Measurements from ENCODE around the gene CRYBA4. TPM values are rescaled to one million over a fixed set of nuclear protein-coding genes. Genes with fewer than 3 reads are reported as not detected.
A peak's percentile ranks its signal among the peaks of the same experiment; 100 is the strongest.

CRYBA4 gene
- total and polyA plus RNA-seq, 5 donors from 2014 or later, result 0.59 TPM; not detected in 4

DNA sequence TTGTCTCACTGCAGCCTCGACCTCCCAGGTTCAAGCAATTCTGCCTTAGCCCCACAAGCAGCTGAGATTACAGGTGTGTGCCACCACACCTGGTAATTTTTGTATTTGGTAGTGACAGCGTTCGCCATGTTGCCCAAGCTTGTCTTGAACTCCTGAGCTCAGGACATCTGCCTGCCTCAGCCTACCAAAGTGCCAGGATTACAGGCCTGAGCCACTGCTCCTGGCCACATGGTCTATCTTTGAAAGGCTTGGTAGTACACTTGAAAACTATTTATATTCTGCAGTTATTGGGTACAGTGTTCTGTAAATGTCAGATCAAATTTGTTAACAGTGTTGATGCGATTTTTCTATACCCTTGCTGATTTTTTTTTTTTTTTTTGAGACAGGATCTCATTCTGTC lies 9.5 kb downstream of the CRYBA4 start:
- no peaks in the 10 kb centered on the region for H3K36me3 ChIP-seq (ENCODE audit: control insufficient read depth, insufficient read depth, low read length)
- ATAC-seq (ENCODE audit: low read depth in 2 of 2) (no peak), DNase-seq (no peak)
- H3K4me3 Mint-ChIP-seq, result no peak overlapping the region
- no peaks in the 10 kb centered on the region for H3K36me3 Mint-ChIP-seq
- no peak overlapping the region for H3K4me3 ChIP-seq (ENCODE audit: low read depth, low read length)
- H3K27me3 Mint-ChIP-seq, result peaks cover 5% of the 10 kb centered on the region
- H3K4me1 Mint-ChIP-seq, result peaks cover 0 to 13% (median 1%) of the 10 kb centered on the region in 4 donors
- no peaks in the 10 kb centered on the region for H3K9me3 ChIP-seq (ENCODE audit: control insufficient read depth in 2 of 2, low read length in 2 of 2)
- H3K27ac Mint-ChIP-seq, result no peak overlapping the region
- H3K4me1 ChIP-seq (ENCODE audit: control insufficient read depth, insufficient read depth, low read length, poor library complexity, severe bottlenecking), result peaks cover 4% of the 10 kb centered on the region
- no peaks in the 10 kb centered on the region for H3K27me3 ChIP-seq (ENCODE audit: control insufficient read depth, insufficient read depth, low read length)
- no peak overlapping the region for H3K27ac ChIP-seq (ENCODE audit: insufficient read depth, low read length, poor library complexity, severe bottlenecking)
- peaks cover 0 to 3% (median 0%) of the 10 kb centered on the region in 7 donors for H3K9me3 Mint-ChIP-seq

GRCh38 chr22:26632422-26633155 lies 10.8 kb downstream of the CRYBA4 start:
- H3K4me1 ChIP-seq (ENCODE audit: control insufficient read depth, insufficient read depth, low read length, poor library complexity, severe bottlenecking), result peaks cover 4% of the 10 kb centered on the region
- no peaks in the 10 kb centered on the region for H3K9me3 ChIP-seq (ENCODE audit: control insufficient read depth in 2 of 2, low read length in 2 of 2)
- Mint-ChIP-seq H3K36me3 (no peaks in the 10 kb centered on the region), H3K4me3 (no peak overlapping the region), H3K9me3 (peaks cover 0 to 3% (median 0%) of the 10 kb centered on the region in 7 donors), H3K4me1 (peaks cover 0 to 9% (median 1%) of the 10 kb centered on the region in 4 donors), H3K27ac (peak overlapping the region in 1 of 3 donors; percentile 6), H3K27me3 (peaks cover under 1% of the 10 kb centered on the region)
- no peak for DNase-seq
- no peak for ATAC-seq (ENCODE audit: low read depth in 2 of 2)
- no peaks in the 10 kb centered on the region for H3K36me3 ChIP-seq (ENCODE audit: control insufficient read depth, insufficient read depth, low read length)
- H3K4me3 ChIP-seq (ENCODE audit: low read depth, low read length), result no peak overlapping the region
- H3K27me3 ChIP-seq (ENCODE audit: control insufficient read depth, insufficient read depth, low read length), result no peaks in the 10 kb centered on the region
- no peak overlapping the region for H3K27ac ChIP-seq (ENCODE audit: insufficient read depth, low read length, poor library complexity, severe bottlenecking)

DNA sequence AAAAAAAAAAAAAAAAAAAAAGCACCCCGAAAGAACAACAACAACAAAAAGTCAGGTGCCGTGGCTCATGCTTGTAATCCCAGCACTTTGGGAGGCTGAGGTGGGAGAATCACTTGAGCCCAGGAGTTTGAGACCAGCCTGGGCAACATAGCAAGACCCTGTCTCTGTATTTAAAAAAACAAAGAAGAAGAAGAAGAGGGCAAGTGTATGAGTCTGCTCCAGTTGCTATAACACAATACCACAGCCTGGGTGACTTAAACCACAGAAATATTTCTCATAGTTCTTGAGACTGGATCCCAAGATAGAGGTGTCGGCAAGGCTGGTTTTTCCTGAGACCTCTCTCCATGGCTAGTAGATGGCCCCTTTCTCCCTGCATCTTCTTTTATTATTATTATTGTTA lies 12.4 kb downstream of the CRYBA4 start:
- no peak overlapping the region for H3K27ac Mint-ChIP-seq
- H3K36me3 Mint-ChIP-seq, result no peaks in the 10 kb centered on the region
- peaks cover 0 to 3% (median 0%) of the 10 kb centered on the region in 7 donors for H3K9me3 Mint-ChIP-seq
- no peak overlapping the region for H3K27ac ChIP-seq (ENCODE audit: insufficient read depth, low read length, poor library complexity, severe bottlenecking)
- DNase-seq (no peak), ATAC-seq (ENCODE audit: low read depth in 2 of 2) (no peak)
- no peaks in the 10 kb centered on the region for H3K9me3 ChIP-seq (ENCODE audit: control insufficient read depth in 2 of 2, low read length in 2 of 2)
- H3K27me3 ChIP-seq (ENCODE audit: control insufficient read depth, insufficient read depth, low read length), result no peaks in the 10 kb centered on the region
- peaks cover 4% of the 10 kb centered on the region for H3K4me1 ChIP-seq (ENCODE audit: control insufficient read depth, insufficient read depth, low read length, poor library complexity, severe bottlenecking)
- no peaks in the 10 kb centered on the region for H3K36me3 ChIP-seq (ENCODE audit: control insufficient read depth, insufficient read depth, low read length)
- H3K4me1 Mint-ChIP-seq, result peaks cover 0 to 6% (median 0%) of the 10 kb centered on the region in 4 donors
- H3K4me3 ChIP-seq (ENCODE audit: low read depth, low read length), result no peak overlapping the region
- no peak overlapping the region for H3K4me3 Mint-ChIP-seq
- no peaks in the 10 kb centered on the region for H3K27me3 Mint-ChIP-seq

GRCh38 chr22:26635117-26635516 lies 13.4 kb downstream of the CRYBA4 start:
- Histone ChIP-seq H3K4me1 (ENCODE audit: control insufficient read depth, insufficient read depth, low read length, poor library complexity, severe bottlenecking) (peaks cover 4% of the 10 kb centered on the region), H3K36me3 (ENCODE audit: control insufficient read depth, insufficient read depth, low read length) (no peaks in the 10 kb centered on the region), H3K4me3 (ENCODE audit: low read depth, low read length) (no peak overlapping the region), H3K27ac (ENCODE audit: insufficient read depth, low read length, poor library complexity, severe bottlenecking) (no peak overlapping the region), H3K27me3 (ENCODE audit: control insufficient read depth, insufficient read depth, low read length) (no peaks in the 10 kb centered on the region), H3K9me3 (ENCODE audit: control insufficient read depth in 2 of 2, low read length in 2 of 2) (no peaks in the 10 kb centered on the region)
- H3K4me1 Mint-ChIP-seq, result peaks cover 0 to 6% (median 0%) of the 10 kb centered on the region in 4 donors
- no peak for DNase-seq
- no peaks in the 10 kb centered on the region for H3K36me3 Mint-ChIP-seq
- H3K27me3 Mint-ChIP-seq, result no peaks in the 10 kb centered on the region
- no peak overlapping the region for H3K27ac Mint-ChIP-seq
- ATAC-seq (ENCODE audit: low read depth in 2 of 2), result no peak
- peaks cover 0 to 3% (median 0%) of the 10 kb centered on the region in 7 donors for H3K9me3 Mint-ChIP-seq
- no peak overlapping the region for H3K4me3 Mint-ChIP-seq

GRCh38 chr22:26636296-26636695 lies 14.5 kb downstream of the CRYBA4 start:
- H3K27ac ChIP-seq (ENCODE audit: insufficient read depth, low read length, poor library complexity, severe bottlenecking), result no peak overlapping the region
- peak overlapping the region in 2 of 3 donors; percentile 57 to 69 for H3K27ac Mint-ChIP-seq
- H3K4me3 Mint-ChIP-seq, result no peak overlapping the region
- peaks cover 0 to 3% (median 0%) of the 10 kb centered on the region in 7 donors for H3K9me3 Mint-ChIP-seq
- peaks cover 12% of the 10 kb centered on the region for H3K4me1 ChIP-seq (ENCODE audit: control insufficient read depth, insufficient read depth, low read length, poor library complexity, severe bottlenecking)
- no peaks in the 10 kb centered on the region for H3K9me3 ChIP-seq (ENCODE audit: control insufficient read depth in 2 of 2, low read length in 2 of 2)
- H3K27me3 Mint-ChIP-seq, result no peaks in the 10 kb centered on the region
- no peaks in the 10 kb centered on the region for H3K27me3 ChIP-seq (ENCODE audit: control insufficient read depth, insufficient read depth, low read length)
- ATAC-seq (ENCODE audit: low read depth in 2 of 2) (no peak), DNase-seq (no peak)
- no peak overlapping the region for H3K4me3 ChIP-seq (ENCODE audit: low read depth, low read length)
- peaks cover 0 to 17% (median 8%) of the 10 kb centered on the region in 4 donors for H3K4me1 Mint-ChIP-seq
- H3K36me3 ChIP-seq (ENCODE audit: control insufficient read depth, insufficient read depth, low read length), result no peaks in the 10 kb centered on the region
- H3K36me3 Mint-ChIP-seq, result no peaks in the 10 kb centered on the region

- Mint-ChIP-seq H3K27me3 (no peaks in the 10 kb centered on the region), H3K4me3 (peak overlapping the region; percentile 76 to 90 (median 85)), H3K27ac (peak overlapping the region; percentile 95 to 99 (median 96)), H3K9me3 (peaks cover 0 to 1% (median 0%) of the 10 kb centered on the region in 7 donors), H3K36me3 (no peaks in the 10 kb centered on the region), H3K4me1 (peaks cover 30 to 76% (median 55%) of the 10 kb centered on the region in 4 donors)
- peaks cover 60% of the 10 kb centered on the region for H3K4me1 ChIP-seq (ENCODE audit: control insufficient read depth, insufficient read depth, low read length, poor library complexity, severe bottlenecking)
- H3K4me3 ChIP-seq (ENCODE audit: low read depth, low read length), result peak overlapping the region; percentile 61
- H3K27ac ChIP-seq (ENCODE audit: insufficient read depth, low read length, poor library complexity, severe bottlenecking), result peak overlapping the region; percentile 78
- H3K9me3 ChIP-seq (ENCODE audit: control insufficient read depth in 2 of 2, low read length in 2 of 2), result no peaks in the 10 kb centered on the region
- peak; percentile 48 to 92 (median 59) for DNase-seq
- H3K36me3 ChIP-seq (ENCODE audit: control insufficient read depth, insufficient read depth, low read length), result no peaks in the 10 kb centered on the region
- no peaks in the 10 kb centered on the region for H3K27me3 ChIP-seq (ENCODE audit: control insufficient read depth, insufficient read depth, low read length)
- ATAC-seq (ENCODE audit: low read depth in 2 of 2), result peak; percentile 81 to 85
These were observed 21.0 kb downstream of the CRYBA4 start for GRCh38 chr22:26642465-26643417.

GRCh38 chr22:26643418-26644100 lies 21.8 kb downstream of the CRYBA4 start:
- H3K36me3 Mint-ChIP-seq, result no peaks in the 10 kb centered on the region
- peak in 1 of 2 donors; percentile 11 for ATAC-seq (ENCODE audit: low read depth in 2 of 2)
- peaks cover 2% of the 10 kb centered on the region for H3K27me3 Mint-ChIP-seq
- DNase-seq, result peak in 1 of 3 donors; percentile 57
- H3K4me1 Mint-ChIP-seq, result peaks cover 30 to 84% (median 61%) of the 10 kb centered on the region in 4 donors
- H3K9me3 Mint-ChIP-seq, result peaks cover 0 to 1% (median 0%) of the 10 kb centered on the region in 7 donors
- peak overlapping the region; percentile 61 for H3K4me3 ChIP-seq (ENCODE audit: low read depth, low read length)
- H3K27ac Mint-ChIP-seq, result peak overlapping the region; percentile 95 to 99 (median 96)
- no peaks in the 10 kb centered on the region for H3K36me3 ChIP-seq (ENCODE audit: control insufficient read depth, insufficient read depth, low read length)
- peaks cover 68% of the 10 kb centered on the region for H3K4me1 ChIP-seq (ENCODE audit: control insufficient read depth, insufficient read depth, low read length, poor library complexity, severe bottlenecking)
- H3K27me3 ChIP-seq (ENCODE audit: control insufficient read depth, insufficient read depth, low read length), result no peaks in the 10 kb centered on the region
- peak overlapping the region; percentile 78 for H3K27ac ChIP-seq (ENCODE audit: insufficient read depth, low read length, poor library complexity, severe bottlenecking)
- peak overlapping the region; percentile 76 to 90 (median 85) for H3K4me3 Mint-ChIP-seq
- H3K9me3 ChIP-seq (ENCODE audit: control insufficient read depth in 2 of 2, low read length in 2 of 2), result no peaks in the 10 kb centered on the region
